ENCODE data around the gene SLC25A29. TPM values are rescaled to one million over a fixed set of nuclear protein-coding genes. Genes with fewer than 3 reads are reported as not detected.

The SLC25A29 gene
- total and polyA plus RNA-seq, 2 of the 13 experiments (the other 11 are each of a cell fraction or from before 2014, with no cell fraction given) = 12.2 to 17.2 TPM

DNA sequence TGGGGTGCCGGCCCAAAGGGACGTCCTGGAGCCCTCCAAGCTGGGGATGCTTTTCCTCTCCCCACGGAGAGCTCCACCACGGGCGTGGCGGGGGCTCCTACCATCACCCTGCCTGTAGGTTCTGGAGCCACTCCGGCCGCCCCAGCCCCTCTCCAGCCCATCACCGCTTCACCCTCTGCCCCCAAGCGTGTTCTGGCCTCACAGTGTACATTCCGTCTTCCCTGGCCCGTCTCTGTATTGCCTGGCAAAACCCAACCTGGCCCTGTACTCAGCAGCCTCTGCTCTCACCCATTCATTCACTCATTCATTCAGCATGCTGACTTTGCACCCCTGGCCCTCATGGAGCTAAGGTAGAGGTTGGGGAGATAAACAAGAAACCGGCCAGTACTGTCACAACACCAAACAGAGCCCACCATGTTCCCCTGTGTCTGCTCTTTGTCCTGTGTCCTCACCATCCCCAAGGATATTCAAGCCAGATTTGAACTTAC is 20.3 kb downstream of the SLC25A29 start (continued):
- TF ChIP-seq, protein P1, sequence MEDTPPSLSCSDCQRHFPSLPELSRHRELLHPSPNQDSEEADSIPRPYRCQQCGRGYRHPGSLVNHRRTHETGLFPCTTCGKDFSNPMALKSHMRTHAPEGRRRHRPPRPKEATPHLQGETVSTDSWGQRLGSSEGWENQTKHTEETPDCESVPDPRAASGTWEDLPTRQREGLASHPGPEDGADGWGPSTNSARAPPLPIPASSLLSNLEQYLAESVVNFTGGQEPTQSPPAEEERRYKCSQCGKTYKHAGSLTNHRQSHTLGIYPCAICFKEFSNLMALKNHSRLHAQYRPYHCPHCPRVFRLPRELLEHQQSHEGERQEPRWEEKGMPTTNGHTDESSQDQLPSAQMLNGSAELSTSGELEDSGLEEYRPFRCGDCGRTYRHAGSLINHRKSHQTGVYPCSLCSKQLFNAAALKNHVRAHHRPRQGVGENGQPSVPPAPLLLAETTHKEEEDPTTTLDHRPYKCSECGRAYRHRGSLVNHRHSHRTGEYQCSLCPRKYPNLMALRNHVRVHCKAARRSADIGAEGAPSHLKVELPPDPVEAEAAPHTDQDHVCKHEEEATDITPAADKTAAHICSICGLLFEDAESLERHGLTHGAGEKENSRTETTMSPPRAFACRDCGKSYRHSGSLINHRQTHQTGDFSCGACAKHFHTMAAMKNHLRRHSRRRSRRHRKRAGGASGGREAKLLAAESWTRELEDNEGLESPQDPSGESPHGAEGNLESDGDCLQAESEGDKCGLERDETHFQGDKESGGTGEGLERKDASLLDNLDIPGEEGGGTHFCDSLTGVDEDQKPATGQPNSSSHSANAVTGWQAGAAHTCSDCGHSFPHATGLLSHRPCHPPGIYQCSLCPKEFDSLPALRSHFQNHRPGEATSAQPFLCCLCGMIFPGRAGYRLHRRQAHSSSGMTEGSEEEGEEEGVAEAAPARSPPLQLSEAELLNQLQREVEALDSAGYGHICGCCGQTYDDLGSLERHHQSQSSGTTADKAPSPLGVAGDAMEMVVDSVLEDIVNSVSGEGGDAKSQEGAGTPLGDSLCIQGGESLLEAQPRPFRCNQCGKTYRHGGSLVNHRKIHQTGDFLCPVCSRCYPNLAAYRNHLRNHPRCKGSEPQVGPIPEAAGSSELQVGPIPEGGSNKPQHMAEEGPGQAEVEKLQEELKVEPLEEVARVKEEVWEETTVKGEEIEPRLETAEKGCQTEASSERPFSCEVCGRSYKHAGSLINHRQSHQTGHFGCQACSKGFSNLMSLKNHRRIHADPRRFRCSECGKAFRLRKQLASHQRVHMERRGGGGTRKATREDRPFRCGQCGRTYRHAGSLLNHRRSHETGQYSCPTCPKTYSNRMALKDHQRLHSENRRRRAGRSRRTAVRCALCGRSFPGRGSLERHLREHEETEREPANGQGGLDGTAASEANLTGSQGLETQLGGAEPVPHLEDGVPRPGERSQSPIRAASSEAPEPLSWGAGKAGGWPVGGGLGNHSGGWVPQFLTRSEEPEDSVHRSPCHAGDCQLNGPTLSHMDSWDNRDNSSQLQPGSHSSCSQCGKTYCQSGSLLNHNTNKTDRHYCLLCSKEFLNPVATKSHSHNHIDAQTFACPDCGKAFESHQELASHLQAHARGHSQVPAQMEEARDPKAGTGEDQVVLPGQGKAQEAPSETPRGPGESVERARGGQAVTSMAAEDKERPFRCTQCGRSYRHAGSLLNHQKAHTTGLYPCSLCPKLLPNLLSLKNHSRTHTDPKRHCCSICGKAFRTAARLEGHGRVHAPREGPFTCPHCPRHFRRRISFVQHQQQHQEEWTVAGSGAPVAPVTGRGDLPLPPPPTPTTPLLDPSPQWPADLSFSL (CRISPR knock-in tag; IDR thresholded peaks at IDR 0.05) = no peak
- TF ChIP-seq ZNF780A (CRISPR knock-in tag; IDR thresholded peaks at IDR 0.05) (0 out of 2 replicates have a peak, but pooled peaks have one; percentile 24), SOX6 (IDR thresholded peaks at IDR 0.05) (no peak), SOX6 (CRISPR knock-in tag; IDR thresholded peaks at IDR 0.05) (0 out of 2 replicates have a peak, but pooled peaks have one; percentile 30), ZNF224 (CRISPR knock-in tag; IDR thresholded peaks at IDR 0.05) (no peak), ZNF891 (CRISPR knock-in tag; IDR thresholded peaks at IDR 0.05) (no peak), ZNF570 (CRISPR knock-in tag; IDR thresholded peaks at IDR 0.05; ENCODE audit: borderline replicate concordance) (no peak), ZNF317 (CRISPR knock-in tag; IDR thresholded peaks at IDR 0.05) (0 out of 2 replicates have a peak, but pooled peaks have one; percentile 2), MXI1 (IDR thresholded peaks at IDR 0.05; ENCODE audit: borderline replicate concordance, low read depth, low read length) (no peak), ZNF75D (CRISPR knock-in tag; IDR thresholded peaks at IDR 0.05; ENCODE audit: borderline replicate concordance) (no peak), SP1 (IDR thresholded peaks at IDR 0.05) (no peak), SP1 (CRISPR knock-in tag; IDR thresholded peaks at IDR 0.05) (no peak), TCF12 (IDR thresholded peaks at IDR 0.05) (no peak), TCF12 (CRISPR knock-in tag; IDR thresholded peaks at IDR 0.05) (0 out of 2 replicates have a peak, but pooled peaks have one; percentile 12), SP4 (CRISPR knock-in tag; IDR thresholded peaks at IDR 0.05) (peak; percentile 42), NFRKB (IDR thresholded peaks at IDR 0.05) (no peak), ZBTB3 (CRISPR knock-in tag; IDR thresholded peaks at IDR 0.05; ENCODE audit: borderline replicate concordance, low read depth) (no peak), ZNF333 (CRISPR knock-in tag; IDR thresholded peaks at IDR 0.05; ENCODE audit: borderline replicate concordance) (0 out of 2 replicates have a peak, but pooled peaks have one; percentile 19), CHCHD3 (CRISPR knock-in tag; IDR thresholded peaks at IDR 0.05) (peak; percentile 7; the same call in 1 of the 2 replicates)
- TF ChIP-seq, protein P2, sequence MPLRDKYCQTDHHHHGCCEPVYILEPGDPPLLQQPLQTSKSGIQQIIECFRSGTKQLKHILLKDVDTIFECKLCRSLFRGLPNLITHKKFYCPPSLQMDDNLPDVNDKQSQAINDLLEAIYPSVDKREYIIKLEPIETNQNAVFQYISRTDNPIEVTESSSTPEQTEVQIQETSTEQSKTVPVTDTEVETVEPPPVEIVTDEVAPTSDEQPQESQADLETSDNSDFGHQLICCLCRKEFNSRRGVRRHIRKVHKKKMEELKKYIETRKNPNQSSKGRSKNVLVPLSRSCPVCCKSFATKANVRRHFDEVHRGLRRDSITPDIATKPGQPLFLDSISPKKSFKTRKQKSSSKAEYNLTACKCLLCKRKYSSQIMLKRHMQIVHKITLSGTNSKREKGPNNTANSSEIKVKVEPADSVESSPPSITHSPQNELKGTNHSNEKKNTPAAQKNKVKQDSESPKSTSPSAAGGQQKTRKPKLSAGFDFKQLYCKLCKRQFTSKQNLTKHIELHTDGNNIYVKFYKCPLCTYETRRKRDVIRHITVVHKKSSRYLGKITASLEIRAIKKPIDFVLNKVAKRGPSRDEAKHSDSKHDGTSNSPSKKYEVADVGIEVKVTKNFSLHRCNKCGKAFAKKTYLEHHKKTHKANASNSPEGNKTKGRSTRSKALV (CRISPR knock-in tag; IDR thresholded peaks at IDR 0.05) = no peak
- TF ChIP-seq, protein P3, sequence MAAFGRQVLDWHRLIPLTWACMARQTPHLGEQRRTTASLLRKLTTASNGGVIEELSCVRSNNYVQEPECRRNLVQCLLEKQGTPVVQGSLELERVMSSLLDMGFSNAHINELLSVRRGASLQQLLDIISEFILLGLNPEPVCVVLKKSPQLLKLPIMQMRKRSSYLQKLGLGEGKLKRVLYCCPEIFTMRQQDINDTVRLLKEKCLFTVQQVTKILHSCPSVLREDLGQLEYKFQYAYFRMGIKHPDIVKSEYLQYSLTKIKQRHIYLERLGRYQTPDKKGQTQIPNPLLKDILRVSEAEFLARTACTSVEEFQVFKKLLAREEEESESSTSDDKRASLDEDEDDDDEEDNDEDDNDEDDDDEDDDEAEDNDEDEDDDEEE (CRISPR knock-in tag; IDR thresholded peaks at IDR 0.05) = 0 out of 2 replicates have a peak, but pooled peaks have one; percentile 31
- TF ChIP-seq, protein P4, sequence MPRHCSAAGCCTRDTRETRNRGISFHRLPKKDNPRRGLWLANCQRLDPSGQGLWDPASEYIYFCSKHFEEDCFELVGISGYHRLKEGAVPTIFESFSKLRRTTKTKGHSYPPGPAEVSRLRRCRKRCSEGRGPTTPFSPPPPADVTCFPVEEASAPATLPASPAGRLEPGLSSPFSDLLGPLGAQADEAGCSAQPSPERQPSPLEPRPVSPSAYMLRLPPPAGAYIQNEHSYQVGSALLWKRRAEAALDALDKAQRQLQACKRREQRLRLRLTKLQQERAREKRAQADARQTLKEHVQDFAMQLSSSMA (CRISPR knock-in tag; IDR thresholded peaks at IDR 0.05) = 0 out of 2 replicates have a peak, but pooled peaks have one; percentile 14
